HUES64 (cell line): ENCODE results near the gene PKD2.

ENCODE experiments used
- H3K27ac ChIP-seq: 2 replicates; pipeline ENCODE4 v1.7.0; 2013; ENCODE audit warnings: low read depth, low read length, inconsistent platforms
- H3K27me3 ChIP-seq: 2 replicates; pipeline ENCODE4 v1.6.1; 2013; ENCODE audit warnings: mild to moderate bottlenecking, low read length; ENCODE audit not compliant: insufficient read depth
- H3K36me3 ChIP-seq: 2 replicates; pipeline ENCODE4 v1.6.1; 2013; ENCODE audit warnings: mild to moderate bottlenecking, low read length; ENCODE audit not compliant: insufficient read depth
- H3K4me1 ChIP-seq: 2 replicates; pipeline ENCODE4 v1.6.1; 2013; ENCODE audit warnings: mild to moderate bottlenecking, low read length, moderate library complexity; ENCODE audit not compliant: insufficient read depth
- H3K4me3 ChIP-seq: 2 replicates; pipeline ENCODE4 v1.5.1; 2013; ENCODE audit warnings: mild to moderate bottlenecking, low read length, moderate library complexity
- H3K9ac ChIP-seq: 2 replicates; pipeline ENCODE4 v1.6.1; 2013; ENCODE audit warnings: mild to moderate bottlenecking, low read depth, low read length
- H3K9me3 ChIP-seq: 2 replicates; pipeline ENCODE4 v1.6.1; 2013; ENCODE audit warnings: low read depth, low read length; ENCODE audit not compliant: insufficient read depth
- WGBS: fragments of 150-250, 120-280 bp; methylation state at CpG from one replicate; pipeline ENCODE4 v1.1.7; 2013; ENCODE audit warnings: missing lambda C conversion rate; 5-methylcytosine and 5-hydroxymethylcytosine counted together

PKD2 gene

DNA sequence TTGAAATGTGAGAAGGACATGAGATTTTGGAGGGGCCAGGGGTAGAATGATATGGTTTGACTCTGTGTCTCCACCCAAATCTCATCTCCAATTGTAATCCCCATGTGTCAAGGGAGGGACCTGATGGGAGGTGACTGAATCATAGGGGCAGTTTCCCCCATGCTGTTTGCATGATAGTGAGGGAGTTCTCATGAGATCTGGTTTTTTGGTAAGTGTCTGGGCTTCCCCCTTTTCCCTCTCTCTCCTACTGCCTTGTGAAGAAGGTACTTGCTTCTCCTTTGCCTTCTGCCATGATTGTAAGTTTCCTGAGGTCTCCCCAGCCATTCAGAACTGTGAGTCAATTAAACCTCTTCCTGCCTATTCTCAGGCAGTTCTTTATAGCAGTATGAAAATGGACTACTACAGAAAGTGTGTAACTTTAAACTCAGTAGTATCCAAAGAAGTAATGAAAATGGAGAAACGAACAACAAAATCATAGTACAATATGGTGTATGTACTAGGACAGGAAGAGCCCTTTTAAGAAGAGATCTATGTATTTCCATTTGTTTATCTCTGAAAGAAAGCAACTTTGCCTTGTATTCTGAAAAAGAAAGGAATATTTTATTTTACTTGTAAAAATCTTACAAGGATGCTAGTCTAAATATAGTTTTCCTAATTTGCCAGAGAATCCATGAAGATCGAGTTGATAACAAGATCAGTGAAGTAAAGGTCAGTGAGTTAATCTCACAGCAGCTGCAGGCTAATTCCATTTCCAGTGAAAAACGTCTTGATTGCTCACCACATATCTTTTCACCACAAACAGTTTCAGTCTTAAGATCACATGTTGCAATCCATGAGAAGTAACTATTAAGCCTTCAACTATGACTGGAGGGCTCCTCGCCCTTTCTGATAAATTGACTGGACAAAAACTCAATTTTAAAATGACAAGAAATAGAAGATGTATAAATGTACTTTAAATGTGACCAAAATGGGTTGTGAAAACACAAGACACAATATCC lies 20.5 kb downstream of the PKD2 start:
- WGBS = 94% methylated on average over 4 of the region's 4 CpGs
- no peak overlapping the region for H3K27ac ChIP-seq
- H3K27me3 ChIP-seq = no peaks in the 10 kb centered on the region
- H3K4me3 ChIP-seq = no peak overlapping the region
- peaks cover 16% of the 10 kb centered on the region for H3K9me3 ChIP-seq
- peaks cover 78% of the 10 kb centered on the region for H3K36me3 ChIP-seq
- H3K4me1 ChIP-seq = no peaks in the 10 kb centered on the region
- H3K9ac ChIP-seq = no peak overlapping the region

DNA sequence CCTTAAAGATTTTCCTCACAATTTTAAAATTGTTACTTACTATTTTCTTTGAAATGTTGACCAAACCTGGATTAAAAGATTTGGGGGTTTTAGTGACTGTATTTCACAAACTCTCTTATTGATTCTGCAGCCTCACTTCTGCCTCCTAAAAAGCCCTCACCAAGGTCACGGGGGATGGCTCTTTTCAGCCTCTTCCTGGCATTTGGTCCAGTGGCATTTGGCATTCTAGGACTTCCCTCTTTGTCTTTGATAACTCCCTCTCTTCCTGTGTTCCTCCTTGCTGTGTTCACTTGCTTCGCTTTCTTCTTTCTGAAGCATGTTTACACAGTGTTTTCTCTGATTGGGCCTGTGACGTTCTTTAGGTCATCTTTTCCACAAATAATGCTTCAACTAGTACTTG lies 21.5 kb downstream of the PKD2 start:
- Histone ChIP-seq H3K27me3 (no peaks in the 10 kb centered on the region), H3K36me3 (peaks cover 72% of the 10 kb centered on the region), H3K9me3 (peaks cover 16% of the 10 kb centered on the region), H3K4me1 (no peaks in the 10 kb centered on the region), H3K27ac (no peak overlapping the region), H3K9ac (no peak overlapping the region), H3K4me3 (no peak overlapping the region)
- WGBS = 96% methylated on average over 3 of the region's 3 CpGs

DNA sequence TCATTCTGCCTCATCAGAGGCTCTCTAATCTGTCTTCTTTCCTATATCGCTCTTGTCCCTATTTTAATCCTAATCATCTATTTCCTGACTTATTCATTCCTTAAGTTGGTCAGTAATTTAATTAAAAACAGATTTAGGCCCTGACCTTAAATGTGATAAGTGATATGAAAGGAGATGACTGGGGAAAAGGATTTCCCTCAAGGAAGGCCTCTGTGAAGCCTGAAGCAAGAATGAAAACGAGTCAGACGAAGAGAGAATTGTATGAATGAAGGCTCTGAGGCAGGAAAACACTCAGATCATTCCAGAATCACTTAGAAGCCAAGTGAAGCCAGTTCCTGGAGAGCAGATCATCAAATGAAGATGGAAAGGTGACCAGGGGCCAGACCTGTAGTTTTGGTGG lies 22.1 kb downstream of the PKD2 start:
- Histone ChIP-seq H3K36me3 (peaks cover 69% of the 10 kb centered on the region), H3K4me1 (no peaks in the 10 kb centered on the region), H3K27me3 (no peaks in the 10 kb centered on the region), H3K27ac (no peak overlapping the region), H3K4me3 (no peak overlapping the region), H3K9me3 (peaks cover 16% of the 10 kb centered on the region), H3K9ac (no peak overlapping the region)
- WGBS = 97% methylated on average over 3 of the region's 3 CpGs

DNA sequence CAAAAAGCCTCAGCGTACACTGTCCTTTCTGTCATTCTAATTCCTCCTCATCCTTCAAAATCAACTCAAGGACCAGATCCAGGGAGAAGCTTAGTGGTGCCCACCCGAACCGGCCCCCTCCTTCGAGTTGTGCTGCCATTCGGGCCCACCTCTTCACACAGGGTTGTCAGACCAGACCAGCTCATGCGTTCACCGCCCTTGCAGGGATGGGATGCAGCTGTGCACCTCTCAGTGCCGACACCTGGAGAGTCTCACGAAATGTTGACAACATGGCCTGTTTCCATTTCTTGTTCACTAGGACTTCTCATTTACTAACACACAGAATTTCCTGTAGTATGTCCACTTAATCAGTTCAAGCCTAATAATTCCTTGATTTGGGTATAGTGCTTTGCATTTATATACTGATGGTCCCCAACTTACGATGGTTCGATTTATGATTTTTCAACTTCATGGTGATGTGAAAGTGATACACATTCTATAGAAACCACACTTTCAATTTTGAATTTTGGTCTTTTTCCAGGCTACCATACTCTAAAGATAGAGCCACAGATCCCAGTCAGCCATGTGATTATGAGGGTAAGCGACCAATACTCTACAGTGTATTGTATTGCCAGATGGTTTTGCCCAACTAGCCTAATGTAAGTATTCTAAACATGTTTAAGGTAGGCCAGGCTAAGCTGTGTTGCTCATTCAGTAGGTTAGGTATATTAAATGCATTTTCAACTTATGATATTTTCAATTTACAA lies 23.3 kb downstream of the PKD2 start:
- no peaks in the 10 kb centered on the region for H3K27me3 ChIP-seq
- H3K4me3 ChIP-seq = no peak overlapping the region
- 96% methylated on average over 10 of the region's 12 CpGs for WGBS
- peaks cover 10% of the 10 kb centered on the region for H3K9me3 ChIP-seq
- H3K9ac ChIP-seq = no peak overlapping the region
- H3K36me3 ChIP-seq = peaks cover 70% of the 10 kb centered on the region
- no peak overlapping the region for H3K27ac ChIP-seq
- H3K4me1 ChIP-seq = no peaks in the 10 kb centered on the region

DNA sequence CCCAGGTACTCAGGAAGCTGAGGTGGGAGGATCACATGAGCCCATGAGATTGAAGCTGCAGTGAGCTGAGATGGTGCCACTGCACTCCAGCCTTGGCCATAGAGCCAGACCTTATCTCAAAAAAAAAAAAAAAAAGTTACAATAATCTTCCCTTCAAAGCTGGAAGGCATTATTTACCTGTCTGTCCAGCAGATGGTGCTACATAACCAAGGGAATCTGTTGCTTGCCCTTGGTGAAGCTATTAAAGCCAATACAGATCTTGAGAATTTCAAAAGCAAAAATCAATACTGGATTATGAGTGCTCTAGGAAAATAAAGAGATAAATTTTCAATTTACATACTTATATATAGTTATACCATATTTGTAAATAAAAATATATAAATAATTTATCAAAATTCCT lies 25.9 kb downstream of the PKD2 start:
- Histone ChIP-seq H3K4me3 (no peak overlapping the region), H3K4me1 (no peaks in the 10 kb centered on the region), H3K9me3 (no peaks in the 10 kb centered on the region), H3K27me3 (no peaks in the 10 kb centered on the region), H3K9ac (no peak overlapping the region), H3K36me3 (peaks cover 75% of the 10 kb centered on the region), H3K27ac (no peak overlapping the region)

DNA sequence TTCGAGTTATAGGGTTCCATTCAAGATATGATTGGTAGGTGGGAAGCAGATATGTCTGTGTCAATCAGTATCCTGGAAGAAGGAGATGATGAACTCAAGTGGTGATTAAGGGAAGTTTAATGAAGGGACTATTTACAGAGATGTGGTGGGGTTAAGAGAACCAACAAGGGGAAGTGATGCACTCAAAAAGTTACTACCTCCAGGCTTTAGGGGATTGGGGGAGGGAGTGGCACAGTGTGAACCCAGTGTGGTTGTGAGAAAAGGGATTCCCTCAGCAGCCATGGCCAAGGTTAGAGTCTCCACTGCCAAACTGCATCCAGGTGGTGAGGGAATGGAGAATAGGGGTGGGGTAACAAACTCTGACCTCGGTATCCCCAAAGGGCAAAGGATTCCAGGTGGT lies 27.9 kb downstream of the PKD2 start:
- H3K27me3 ChIP-seq = no peaks in the 10 kb centered on the region
- no peak overlapping the region for H3K27ac ChIP-seq
- H3K36me3 ChIP-seq = peaks cover 83% of the 10 kb centered on the region
- WGBS = 89% methylated on average over 2 of the region's 2 CpGs
- H3K4me1 ChIP-seq = no peaks in the 10 kb centered on the region
- no peak overlapping the region for H3K4me3 ChIP-seq
- H3K9ac ChIP-seq = no peak overlapping the region
- H3K9me3 ChIP-seq = no peaks in the 10 kb centered on the region

DNA sequence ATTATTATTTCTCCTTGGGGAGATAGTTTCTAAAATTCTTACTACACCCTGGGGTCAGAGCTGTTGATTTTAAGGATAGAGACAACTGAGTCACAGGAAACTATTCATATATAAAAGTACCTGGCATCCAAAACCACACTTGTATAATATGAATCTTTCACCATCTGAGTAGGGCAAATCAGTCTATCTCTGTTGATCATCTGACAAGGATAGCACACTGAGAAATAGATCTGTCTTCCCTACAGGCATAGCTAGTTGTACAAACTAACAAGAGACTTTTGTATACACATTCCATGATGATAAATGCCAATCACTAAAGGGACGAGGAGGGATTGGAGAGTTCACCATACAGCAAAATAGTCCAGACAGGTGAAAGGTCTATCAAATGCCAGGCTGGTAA lies 30.0 kb downstream of the PKD2 start:
- Histone ChIP-seq H3K4me3 (no peak overlapping the region), H3K9me3 (no peaks in the 10 kb centered on the region), H3K4me1 (no peaks in the 10 kb centered on the region), H3K27me3 (no peaks in the 10 kb centered on the region), H3K27ac (no peak overlapping the region), H3K36me3 (peaks cover 89% of the 10 kb centered on the region), H3K9ac (no peak overlapping the region)
- 100% methylated on average over 1 of the region's 1 CpG for WGBS

DNA sequence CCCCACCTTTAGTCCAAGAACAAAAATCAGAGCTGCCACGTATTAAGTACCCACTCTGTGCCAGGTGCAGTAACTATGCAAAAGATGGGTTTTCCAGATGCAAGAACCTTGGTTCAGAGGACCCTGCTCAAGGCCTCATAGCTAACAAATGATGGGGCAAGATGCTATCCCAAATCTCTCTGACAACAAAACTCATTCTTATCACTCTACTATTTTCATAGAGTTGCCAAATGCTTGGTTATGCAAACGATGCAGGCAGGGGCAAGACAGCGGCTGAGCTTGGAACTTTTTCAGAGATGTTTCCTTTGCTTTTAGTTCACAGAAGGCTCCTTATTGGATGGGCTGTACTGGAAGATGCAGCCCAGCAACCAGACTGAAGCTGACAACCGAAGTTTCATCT lies 30.5 kb downstream of the PKD2 start:
- Histone ChIP-seq H3K9ac (no peak overlapping the region), H3K36me3 (peaks cover 90% of the 10 kb centered on the region), H3K27me3 (no peaks in the 10 kb centered on the region), H3K27ac (no peak overlapping the region), H3K4me1 (no peaks in the 10 kb centered on the region), H3K4me3 (no peak overlapping the region), H3K9me3 (no peaks in the 10 kb centered on the region)
- WGBS = 97% methylated on average over 4 of the region's 4 CpGs

DNA sequence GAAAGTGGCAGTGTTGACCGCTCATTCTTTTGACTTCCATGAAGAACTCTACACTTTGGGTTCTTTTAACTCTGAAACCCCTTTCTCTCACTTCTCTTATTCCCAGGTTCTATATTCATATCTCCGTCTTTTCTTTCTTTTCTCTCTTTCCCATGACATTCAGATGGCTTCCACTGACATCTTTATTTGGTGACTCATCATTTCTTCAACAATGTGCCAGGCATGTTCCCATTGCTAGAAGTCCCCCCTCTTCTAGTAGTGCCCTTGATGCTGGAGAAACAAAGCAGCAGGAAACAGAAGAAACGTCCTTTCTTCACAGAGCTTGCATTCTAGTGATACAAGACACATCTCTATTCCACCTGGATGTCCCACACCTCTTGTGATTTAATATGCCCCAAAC lies 33.3 kb downstream of the PKD2 start:
- H3K27me3 ChIP-seq = no peaks in the 10 kb centered on the region
- 91% methylated on average over 3 of the region's 3 CpGs for WGBS
- no peaks in the 10 kb centered on the region for H3K9me3 ChIP-seq
- no peak overlapping the region for H3K4me3 ChIP-seq
- H3K36me3 ChIP-seq = peaks cover 100% of the 10 kb centered on the region
- no peak overlapping the region for H3K9ac ChIP-seq
- H3K27ac ChIP-seq = no peak overlapping the region
- no peaks in the 10 kb centered on the region for H3K4me1 ChIP-seq

DNA sequence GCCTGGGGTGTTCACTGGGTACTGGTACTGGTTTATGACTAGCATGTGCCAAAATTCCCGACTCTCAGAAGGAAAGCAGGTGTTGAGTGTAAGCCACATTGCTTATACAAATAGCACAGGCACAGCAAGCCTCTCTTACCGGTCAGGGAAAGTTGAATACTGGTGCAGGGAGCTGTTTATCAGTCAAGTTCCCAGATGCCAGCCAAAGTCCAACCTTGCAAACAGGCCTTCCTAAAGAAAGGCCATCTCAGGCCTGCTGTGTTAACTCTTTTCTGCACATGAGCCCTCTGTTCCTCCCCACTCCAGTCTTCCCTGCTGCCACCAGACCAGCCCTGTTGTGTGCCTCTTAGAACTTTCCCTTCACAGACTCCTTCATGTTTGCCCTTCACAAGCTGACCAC lies 34.2 kb downstream of the PKD2 start:
- 98% methylated on average over 2 of the region's 2 CpGs for WGBS
- Histone ChIP-seq H3K4me1 (no peaks in the 10 kb centered on the region), H3K27ac (no peak overlapping the region), H3K27me3 (no peaks in the 10 kb centered on the region), H3K9ac (no peak overlapping the region), H3K36me3 (peaks cover 100% of the 10 kb centered on the region), H3K9me3 (no peaks in the 10 kb centered on the region), H3K4me3 (no peak overlapping the region)

DNA sequence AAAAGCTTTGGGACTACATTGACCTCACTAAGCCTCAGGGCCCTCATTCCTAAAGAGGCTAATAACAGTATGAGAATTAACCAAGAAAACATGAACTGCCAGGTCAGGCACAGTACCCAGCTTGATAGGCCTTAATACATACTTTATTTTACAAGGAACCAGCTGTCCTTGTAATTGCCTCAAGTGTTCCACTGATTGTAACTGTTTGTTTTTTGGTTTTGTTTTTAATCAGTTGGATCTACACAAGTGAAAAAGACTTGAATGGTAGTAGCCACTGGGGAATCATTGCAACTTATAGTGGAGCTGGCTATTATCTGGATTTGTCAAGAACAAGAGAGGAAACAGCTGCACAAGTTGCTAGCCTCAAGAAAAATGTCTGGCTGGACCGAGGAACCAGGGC lies 35.6 kb downstream of the PKD2 start:
- Histone ChIP-seq H3K27ac (no peak overlapping the region), H3K9ac (no peak overlapping the region), H3K36me3 (peaks cover 100% of the 10 kb centered on the region), H3K4me3 (no peak overlapping the region), H3K27me3 (no peaks in the 10 kb centered on the region), H3K4me1 (no peaks in the 10 kb centered on the region), H3K9me3 (no peaks in the 10 kb centered on the region)
- WGBS = 100% methylated on average over 1 of the region's 1 CpG
